ACC112 (cell line): ENCODE measurements around the gene HIVEP3.
"Not testable (repeated sequence)": the region's sequence is repeated elsewhere in the genome, so short reads cannot be mapped to it uniquely, and the experiment has no call there.

Experiments
- H2AFZ ChIP-seq: fragments of 200-600 bp; sonication (generic); one replicate; pipeline ENCODE4 v1.6.0; 2017; ENCODE audit warnings: antibody characterized with exemption, low read length; ENCODE audit not compliant: unreplicated experiment
- H3K27ac ChIP-seq: fragments of 200-600 bp; sonication (generic); 2 replicates; pipeline ENCODE4 v1.5.1; 2014; ENCODE audit warnings: low read depth, mild to moderate bottlenecking, antibody characterized with exemption, low read length, moderate library complexity
- H3K27me3 ChIP-seq: fragments of 200-600 bp; sonication (generic); 2 replicates; pipeline ENCODE4 v1.6.1; 2014; ENCODE audit warnings: mild to moderate bottlenecking, antibody characterized with exemption, low read length, moderate library complexity, mixed read lengths; ENCODE audit not compliant: insufficient read depth
- H3K36me3 ChIP-seq: fragments of 200-600 bp; sonication (generic); 2 replicates; pipeline ENCODE4 v1.6.1; 2016; ENCODE audit warnings: mild to moderate bottlenecking, antibody characterized with exemption, low read length, moderate library complexity, mixed read lengths; ENCODE audit not compliant: insufficient read depth
- H3K4me1 ChIP-seq: fragments of 200-600 bp; sonication (generic); one replicate; pipeline ENCODE4 v1.6.1; 2016; ENCODE audit warnings: low read length, mixed read lengths; ENCODE audit not compliant: insufficient read depth, unreplicated experiment, control insufficient read depth
- H3K4me3 ChIP-seq: fragments of 200-600 bp; sonication (generic); 2 replicates; pipeline ENCODE4 v1.5.1; 2014; ENCODE audit warnings: mild to moderate bottlenecking, low read depth, low read length
- H3K79me2 ChIP-seq: fragments of 200-600 bp; sonication (generic); one replicate; pipeline ENCODE4 v1.6.0; 2016; ENCODE audit warnings: low read length; ENCODE audit not compliant: control insufficient read depth, unreplicated experiment, insufficient read depth

HIVEP3 gene

GRCh38 chr1:41950820-41951219 is 32.1 kb upstream of the HIVEP3 start:
- H3K4me1 ChIP-seq, result peaks cover 25% of the 10 kb centered on the region
- no peaks in the 10 kb centered on the region for H3K36me3 ChIP-seq
- H3K79me2 ChIP-seq, result no peaks in the 10 kb centered on the region
- H3K27me3 ChIP-seq, result no peaks in the 10 kb centered on the region
- no peak overlapping the region for H3K27ac ChIP-seq
- H2AFZ ChIP-seq, result no peak overlapping the region
- H3K4me3 ChIP-seq, result no peak overlapping the region

- not testable (repeated sequence) for H2AFZ ChIP-seq, H3K36me3 ChIP-seq, H3K4me3 ChIP-seq, H3K27ac ChIP-seq, H3K79me2 ChIP-seq, H3K4me1 ChIP-seq
- H3K27me3 ChIP-seq, result peaks cover 12% of the 10 kb centered on the region; the same call in 1 of the 2 replicates
Observed at GRCh38 chr1:41945946-41946345, 27.2 kb upstream of the HIVEP3 start.

GRCh38 chr1:41943717-41944116 is 25.0 kb upstream of the HIVEP3 start:
- Histone ChIP-seq H3K27me3 (peaks cover 20% of the 10 kb centered on the region; the same call in 1 of the 2 replicates), H3K79me2 (no peaks in the 10 kb centered on the region)

GRCh38 chr1:41942278-41942677 is 23.6 kb upstream of the HIVEP3 start:
- H3K27me3 ChIP-seq, result peaks cover 20% of the 10 kb centered on the region; the same call in 1 of the 2 replicates
- H3K27ac ChIP-seq, result no peak overlapping the region
- no peak overlapping the region for H2AFZ ChIP-seq
- no peaks in the 10 kb centered on the region for H3K36me3 ChIP-seq
- H3K4me1 ChIP-seq, result no peaks in the 10 kb centered on the region
- H3K4me3 ChIP-seq, result no peak overlapping the region
- H3K79me2 ChIP-seq, result no peaks in the 10 kb centered on the region

More at GRCh38 chr1:41943717-41944116, 25.0 kb upstream of the HIVEP3 start:
- Histone ChIP-seq H2AFZ (no peak overlapping the region), H3K4me1 (no peaks in the 10 kb centered on the region), H3K27ac (no peak overlapping the region), H3K4me3 (no peak overlapping the region), H3K36me3 (no peaks in the 10 kb centered on the region)

- no peaks in the 10 kb centered on the region for H3K79me2 ChIP-seq
- H3K36me3 ChIP-seq, result no peaks in the 10 kb centered on the region
- no peak overlapping the region for H3K4me3 ChIP-seq
- H3K27ac ChIP-seq, result no peak overlapping the region
- peaks cover 1% of the 10 kb centered on the region for H3K4me1 ChIP-seq
- H2AFZ ChIP-seq, result no peak overlapping the region
- peaks cover 20% of the 10 kb centered on the region; the same call in 1 of the 2 replicates for H3K27me3 ChIP-seq
Observed at GRCh38 chr1:41941381-41941780, 22.7 kb upstream of the HIVEP3 start.

GRCh38 chr1:41939194-41939593 is 20.5 kb upstream of the HIVEP3 start:
- H3K36me3 ChIP-seq, result no peaks in the 10 kb centered on the region
- peaks cover 19% of the 10 kb centered on the region; the same call in 1 of the 2 replicates for H3K27me3 ChIP-seq
- no peak overlapping the region for H2AFZ ChIP-seq
- H3K4me3 ChIP-seq, result no peak overlapping the region
- no peak overlapping the region for H3K27ac ChIP-seq
- H3K4me1 ChIP-seq, result peaks cover 13% of the 10 kb centered on the region
- no peaks in the 10 kb centered on the region for H3K79me2 ChIP-seq

- H3K4me3 ChIP-seq, result no peak overlapping the region
- no peak overlapping the region for H2AFZ ChIP-seq
- peaks cover 13% of the 10 kb centered on the region for H3K4me1 ChIP-seq
- H3K79me2 ChIP-seq, result no peaks in the 10 kb centered on the region
- H3K27ac ChIP-seq, result no peak overlapping the region
- peaks cover 40% of the 10 kb centered on the region for H3K27me3 ChIP-seq
- H3K36me3 ChIP-seq, result no peaks in the 10 kb centered on the region
Observed at GRCh38 chr1:41936107-41936506, 17.4 kb upstream of the HIVEP3 start.

- Histone ChIP-seq H3K27ac (no peak overlapping the region), H3K79me2 (no peaks in the 10 kb centered on the region), H3K4me1 (peaks cover 13% of the 10 kb centered on the region), H3K4me3 (no peak overlapping the region), H3K36me3 (no peaks in the 10 kb centered on the region), H3K27me3 (peaks cover 40% of the 10 kb centered on the region), H2AFZ (no peak overlapping the region)
Observed at GRCh38 chr1:41935226-41935625, 16.5 kb upstream of the HIVEP3 start.

GRCh38 chr1:41933106-41933505 is 14.4 kb upstream of the HIVEP3 start:
- H3K79me2 ChIP-seq, result no peaks in the 10 kb centered on the region
- H2AFZ ChIP-seq, result no peak overlapping the region
- H3K27ac ChIP-seq, result no peak overlapping the region
- peaks cover 13% of the 10 kb centered on the region for H3K4me1 ChIP-seq
- peaks cover 56% of the 10 kb centered on the region for H3K27me3 ChIP-seq
- H3K4me3 ChIP-seq, result no peak overlapping the region
- H3K36me3 ChIP-seq, result no peaks in the 10 kb centered on the region

- Histone ChIP-seq H2AFZ (no peak overlapping the region), H3K36me3 (no peaks in the 10 kb centered on the region), H3K79me2 (no peaks in the 10 kb centered on the region), H3K27ac (no peak overlapping the region), H3K4me3 (no peak overlapping the region), H3K27me3 (peaks cover 60% of the 10 kb centered on the region), H3K4me1 (peaks cover 13% of the 10 kb centered on the region)
Observed at GRCh38 chr1:41931578-41931977, 12.9 kb upstream of the HIVEP3 start.

GRCh38 chr1:41927118-41927517 is 8.4 kb upstream of the HIVEP3 start:
- Histone ChIP-seq H3K27me3 (peaks cover 51% of the 10 kb centered on the region), H3K36me3 (no peaks in the 10 kb centered on the region), H3K4me3 (no peak overlapping the region), H3K27ac (no peak overlapping the region), H3K79me2 (no peaks in the 10 kb centered on the region), H3K4me1 (no peaks in the 10 kb centered on the region), H2AFZ (no peak overlapping the region)
